Keratinocyte (primary cell): Measurements from ENCODE around the gene SHROOM3. TPM values are rescaled to one million over a fixed set of nuclear protein-coding genes. Genes with fewer than 3 reads are reported as not detected.

ENCODE experiments used
- DNase-seq: peaks from one replicate; pipeline ENCODE4 v3.0.0-alpha.2; 2011; ENCODE audit warnings: low read depth, missing footprints, low spot score
- FAIRE-seq: peaks from 2 replicates; lab custom pipeline; 2011; peaks lifted over from hg19 to GRCh38; lab: Jason Lieb, UNC
- H2AFZ ChIP-seq: 2 replicates; pipeline ENCODE4 v1.6.0; 2012; ENCODE audit warnings: low read length, control low read depth, inconsistent platforms; ENCODE audit not compliant: control insufficient read depth
- H3K27ac ChIP-seq: 2 replicates; pipeline ENCODE4 v1.5.1; 2011; ENCODE audit warnings: low read length; ENCODE audit not compliant: control insufficient read depth, insufficient read depth
- H3K27me3 ChIP-seq: 3 replicates; pipeline ENCODE4 v1.6.0; 2011; ENCODE audit warnings: low read length; ENCODE audit not compliant: control insufficient read depth, insufficient read depth; ENCODE audit errors: extremely low read depth
- H3K36me3 ChIP-seq, 2 experiments: 2 replicates in 1 of 2; 3 replicates in 1 of 2; pipeline ENCODE4 v1.5.1; 2011; ENCODE audit warnings: low read length in 2 of 2, mild to moderate bottlenecking in 1 of 2; ENCODE audit not compliant: control insufficient read depth in 2 of 2, insufficient read depth in 2 of 2; ENCODE audit errors: extremely low read depth in 1 of 2
- H3K4me1 ChIP-seq: 3 replicates; pipeline ENCODE4 v1.5.1; 2011; ENCODE audit warnings: low read length; ENCODE audit not compliant: control insufficient read depth, insufficient read depth; ENCODE audit errors: extremely low read depth
- H3K4me2 ChIP-seq: 3 replicates; pipeline ENCODE4 v1.6.0; 2011; ENCODE audit warnings: low read depth, low read length; ENCODE audit not compliant: control insufficient read depth, insufficient read depth; ENCODE audit errors: extremely low read depth
- H3K4me3 ChIP-seq, 3 experiments: fragments of 200-600 bp in 1 of 3; sonication (generic) in 1 of 3; 2 replicates in 2 of 3; 3 replicates in 1 of 3; pipeline ENCODE4 v1.5.1; 2011 to 2016; ENCODE audit warnings: low read length in 3 of 3, mild to moderate bottlenecking in 3 of 3, control low read depth in 2 of 3, inconsistent platforms in 1 of 3, low read depth in 1 of 3, mixed read lengths in 1 of 3, mixed run types in 1 of 3, moderate library complexity in 1 of 3; ENCODE audit not compliant: control insufficient read depth in 2 of 3, insufficient read depth in 2 of 3; ENCODE audit errors: extremely low read depth in 1 of 3
- H3K79me2 ChIP-seq: 2 replicates; pipeline ENCODE4 v1.6.0; 2012; ENCODE audit warnings: low read length; ENCODE audit not compliant: control insufficient read depth, insufficient read depth
- H3K9ac ChIP-seq: 3 replicates; pipeline ENCODE4 v1.6.0; 2011; ENCODE audit warnings: low read length; ENCODE audit not compliant: control insufficient read depth, insufficient read depth; ENCODE audit errors: extremely low read depth
- H3K9me1 ChIP-seq: 3 replicates; pipeline ENCODE4 v1.6.0; 2011; ENCODE audit warnings: low read length; ENCODE audit not compliant: control insufficient read depth, insufficient read depth; ENCODE audit errors: extremely low read depth
- H3K9me3 ChIP-seq: 2 replicates; pipeline ENCODE4 v1.5.1; 2012; ENCODE audit warnings: low read depth, low read length; ENCODE audit not compliant: control insufficient read depth
- H4K20me1 ChIP-seq: 3 replicates; pipeline ENCODE4 v1.6.0; 2011; ENCODE audit warnings: low read length; ENCODE audit not compliant: control insufficient read depth, insufficient read depth; ENCODE audit errors: extremely low read depth
- CTCF ChIP-seq, 3 experiments: IDR thresholded peaks in 1 of 3; conservative IDR thresholded peaks in 1 of 3; optimal IDR thresholded peaks in 1 of 3; 2 replicates in 2 of 3; 3 replicates in 1 of 3; pipeline versions ENCODE3 to v1.5.1; 2011; ENCODE audit warnings: low read length in 3 of 3, mild to moderate bottlenecking in 3 of 3, moderate library complexity in 2 of 3, control low read depth in 1 of 3, inconsistent platforms in 1 of 3; ENCODE audit not compliant: insufficient read depth in 2 of 3; ENCODE audit errors: extremely low read depth in 1 of 3
- EZH2 ChIP-seq: IDR thresholded peaks from one replicate; pipeline ENCODE4 v1.6.1; 2012; ENCODE audit warnings: inconsistent platforms, mild to moderate bottlenecking, low read length, moderate library complexity
- dilution Hi-C: fragments of 300-500 bp; cut with MboI; formaldehyde crosslinking; loops from one replicate; pipeline ENCODE4 v1.7.0; 2020; ENCODE audit warnings: low sequenced_read_pairs; ENCODE audit not compliant: extremely low pct_ligation_motif_present
- polyA plus RNA-seq, 5 experiments: library from polyadenylated mRNA; depleted of rRNA in 3 of 5; stranded (reverse) in 3 of 5; stranded (forward) in 1 of 5; unstranded in 1 of 5; fragments of >200 nt; gene quantifications; 1 replicate in 1 of 5; 2 replicates in 3 of 5; 3 replicates in 1 of 5; pipeline versions ENCODE4 v1.2.1 to v1.2.3, GENCODE V29; 2011 to 2012; ENCODE audit warnings: missing spikeins in 2 of 5, low read depth in 1 of 5, low replicate concordance in 1 of 5

Gene SHROOM3
- polyA plus RNA-seq, 1 donor (not counting 4 experiments of a cell fraction or from before 2014, with no cell fraction given): 4.9 TPM

- no peak for FAIRE-seq
- H3K9me3 ChIP-seq: no peaks in the 10 kb centered on the region
- no peak overlapping the region for H3K4me2 ChIP-seq
- no peak for DNase-seq
- H3K9me1 ChIP-seq: no peaks in the 10 kb centered on the region
- no peak overlapping the region for H3K27ac ChIP-seq
- no peak overlapping the region for H3K4me3 ChIP-seq
- no peaks in the 10 kb centered on the region for H3K79me2 ChIP-seq
- H4K20me1 ChIP-seq: no peaks in the 10 kb centered on the region
- no peaks in the 10 kb centered on the region for H3K4me1 ChIP-seq
- H2AFZ ChIP-seq: no peak overlapping the region
- TF ChIP-seq EZH2: no peak
- no peak for TF ChIP-seq CTCF (optimal IDR thresholded peaks at IDR 0.05 in 1 of 3, IDR thresholded peaks at IDR 0.05 in 1 of 3, conservative IDR thresholded peaks at IDR 0.05 in 1 of 3; ENCODE audit: extremely low read depth in 1 of 3, insufficient read depth in 2 of 3, low read length in 3 of 3)
- dilution Hi-C loops: no loop called here
- no peak overlapping the region for H3K9ac ChIP-seq
- no peaks in the 10 kb centered on the region for H3K36me3 ChIP-seq
- no peaks in the 10 kb centered on the region for H3K27me3 ChIP-seq
Measured at GRCh38 chr4:76651616-76652015, 216.6 kb downstream of the SHROOM3 start.

GRCh38 chr4:76652389-76652788, 217.4 kb downstream of the SHROOM3 start:
- TF ChIP-seq CTCF (optimal IDR thresholded peaks at IDR 0.05 in 1 of 3, IDR thresholded peaks at IDR 0.05 in 1 of 3, conservative IDR thresholded peaks at IDR 0.05 in 1 of 3; ENCODE audit: extremely low read depth in 1 of 3, insufficient read depth in 2 of 3, low read length in 3 of 3) (no peak), EZH2 (no peak)
- H3K9me1 ChIP-seq: no peaks in the 10 kb centered on the region
- no peaks in the 10 kb centered on the region for H4K20me1 ChIP-seq
- H3K79me2 ChIP-seq: no peaks in the 10 kb centered on the region
- H3K4me2 ChIP-seq: no peak overlapping the region
- no peak overlapping the region for H2AFZ ChIP-seq
- no peak overlapping the region for H3K4me3 ChIP-seq
- FAIRE-seq: no peak
- no peaks in the 10 kb centered on the region for H3K36me3 ChIP-seq
- no peak overlapping the region for H3K9ac ChIP-seq
- no peak overlapping the region for H3K27ac ChIP-seq
- H3K4me1 ChIP-seq: peaks cover 2% of the 10 kb centered on the region
- H3K27me3 ChIP-seq: no peaks in the 10 kb centered on the region
- DNase-seq: no peak
- dilution Hi-C loops: no loop called here
- H3K9me3 ChIP-seq: no peaks in the 10 kb centered on the region
